OCI-LY1 (cell line): ENCODE data around the gene ABCC4.

Source experiments
- H2AFZ ChIP-seq: fragments of 200-600 bp; sonication (generic), shearing (Covaris generic); 2 replicates; pipeline ENCODE4 v1.6.0; 2014; ENCODE audit warnings: antibody characterized with exemption, mild to moderate bottlenecking, low read length
- H3F3A ChIP-seq: fragments of 200-600 bp; sonication (generic), shearing (Covaris generic); 2 replicates; pipeline ENCODE4 v1.6.0; 2014; ENCODE audit warnings: mild to moderate bottlenecking, antibody characterized with exemption, low read length, moderate library complexity; ENCODE audit not compliant: insufficient read depth
- H3K27ac ChIP-seq: fragments of 200-600 bp; sonication (generic); 2 replicates; pipeline ENCODE4 v1.5.1; 2014; ENCODE audit warnings: low read length, mixed run types, mild to moderate bottlenecking, low read depth; ENCODE audit not compliant: poor library complexity, severe bottlenecking
- H3K27me3 ChIP-seq: fragments of 200-600 bp; sonication (generic); 2 replicates; pipeline ENCODE4 v1.6.0; 2014; ENCODE audit warnings: antibody characterized with exemption, mild to moderate bottlenecking, low read length, moderate library complexity; ENCODE audit not compliant: insufficient read depth
- H3K36me3 ChIP-seq: fragments of 200-600 bp; sonication (generic); 2 replicates; pipeline ENCODE4 v1.6.1; 2014; ENCODE audit warnings: mild to moderate bottlenecking, antibody characterized with exemption, low read length, moderate library complexity, mixed read lengths; ENCODE audit not compliant: insufficient read depth
- H3K4me1 ChIP-seq: fragments of 200-600 bp; sonication (generic); 2 replicates; pipeline ENCODE4 v1.5.1; 2014; ENCODE audit warnings: mild to moderate bottlenecking, low read length, moderate library complexity; ENCODE audit not compliant: insufficient read depth, severe bottlenecking
- H3K4me2 ChIP-seq: fragments of 200-600 bp; sonication (generic), shearing (Covaris generic); 2 replicates; pipeline ENCODE4 v1.6.1; 2014; ENCODE audit warnings: low read length
- H3K4me3 ChIP-seq: fragments of 200-600 bp; sonication (generic); 2 replicates; pipeline ENCODE4 v1.5.1; 2014; ENCODE audit warnings: low read length, low read depth, mild to moderate bottlenecking, mixed read lengths; ENCODE audit not compliant: poor library complexity, severe bottlenecking
- H3K79me2 ChIP-seq: fragments of 200-600 bp; shearing (Covaris generic); 2 replicates; pipeline ENCODE4 v1.6.1; 2016; ENCODE audit warnings: mixed run types, low read length, mixed read lengths; ENCODE audit not compliant: insufficient read depth
- H3K9ac ChIP-seq: fragments of 200-600 bp; sonication (generic), shearing (Covaris generic); 2 replicates; pipeline ENCODE4 v1.6.1; 2014; ENCODE audit warnings: mild to moderate bottlenecking, low read length, mixed read lengths
- H3K9me2 ChIP-seq: fragments of 200-600 bp; sonication (generic), shearing (Covaris generic); 2 replicates; pipeline ENCODE4 v1.6.1; 2014; ENCODE audit warnings: low read depth, mild to moderate bottlenecking, low read length, mixed read lengths
- H3K9me3 ChIP-seq: fragments of 200-600 bp; shearing (Covaris generic); 2 replicates; pipeline ENCODE4 v1.6.1; 2014; ENCODE audit warnings: low read length, mixed read lengths
- H4K20me1 ChIP-seq: fragments of 200-600 bp; sonication (generic), shearing (Covaris generic); 2 replicates; pipeline ENCODE4 v1.6.0; 2016; ENCODE audit warnings: mild to moderate bottlenecking, low read length; ENCODE audit not compliant: insufficient read depth
- EZH2 ChIP-seq: fragments of 200-600 bp; sonication (generic), shearing (Covaris generic); IDR thresholded peaks from 2 replicates; pipeline ENCODE4 v1.8.0; 2017; ENCODE audit warnings: borderline replicate concordance, mixed run types, mild to moderate bottlenecking, antibody characterized with exemption, low read length, moderate library complexity, mixed read lengths
- TF ChIP-seq, protein P1 (sequence below): fragments of 200-600 bp; sonication (generic), shearing (Covaris generic); IDR thresholded peaks from 2 replicates; pipeline ENCODE4 v1.5.1; 2017; ENCODE audit warnings: mild to moderate bottlenecking, antibody characterized with exemption, low read length, moderate library complexity, mixed read lengths

Gene ABCC4, protein sequence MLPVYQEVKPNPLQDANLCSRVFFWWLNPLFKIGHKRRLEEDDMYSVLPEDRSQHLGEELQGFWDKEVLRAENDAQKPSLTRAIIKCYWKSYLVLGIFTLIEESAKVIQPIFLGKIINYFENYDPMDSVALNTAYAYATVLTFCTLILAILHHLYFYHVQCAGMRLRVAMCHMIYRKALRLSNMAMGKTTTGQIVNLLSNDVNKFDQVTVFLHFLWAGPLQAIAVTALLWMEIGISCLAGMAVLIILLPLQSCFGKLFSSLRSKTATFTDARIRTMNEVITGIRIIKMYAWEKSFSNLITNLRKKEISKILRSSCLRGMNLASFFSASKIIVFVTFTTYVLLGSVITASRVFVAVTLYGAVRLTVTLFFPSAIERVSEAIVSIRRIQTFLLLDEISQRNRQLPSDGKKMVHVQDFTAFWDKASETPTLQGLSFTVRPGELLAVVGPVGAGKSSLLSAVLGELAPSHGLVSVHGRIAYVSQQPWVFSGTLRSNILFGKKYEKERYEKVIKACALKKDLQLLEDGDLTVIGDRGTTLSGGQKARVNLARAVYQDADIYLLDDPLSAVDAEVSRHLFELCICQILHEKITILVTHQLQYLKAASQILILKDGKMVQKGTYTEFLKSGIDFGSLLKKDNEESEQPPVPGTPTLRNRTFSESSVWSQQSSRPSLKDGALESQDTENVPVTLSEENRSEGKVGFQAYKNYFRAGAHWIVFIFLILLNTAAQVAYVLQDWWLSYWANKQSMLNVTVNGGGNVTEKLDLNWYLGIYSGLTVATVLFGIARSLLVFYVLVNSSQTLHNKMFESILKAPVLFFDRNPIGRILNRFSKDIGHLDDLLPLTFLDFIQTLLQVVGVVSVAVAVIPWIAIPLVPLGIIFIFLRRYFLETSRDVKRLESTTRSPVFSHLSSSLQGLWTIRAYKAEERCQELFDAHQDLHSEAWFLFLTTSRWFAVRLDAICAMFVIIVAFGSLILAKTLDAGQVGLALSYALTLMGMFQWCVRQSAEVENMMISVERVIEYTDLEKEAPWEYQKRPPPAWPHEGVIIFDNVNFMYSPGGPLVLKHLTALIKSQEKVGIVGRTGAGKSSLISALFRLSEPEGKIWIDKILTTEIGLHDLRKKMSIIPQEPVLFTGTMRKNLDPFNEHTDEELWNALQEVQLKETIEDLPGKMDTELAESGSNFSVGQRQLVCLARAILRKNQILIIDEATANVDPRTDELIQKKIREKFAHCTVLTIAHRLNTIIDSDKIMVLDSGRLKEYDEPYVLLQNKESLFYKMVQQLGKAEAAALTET (N-terminal part only)

DNA sequence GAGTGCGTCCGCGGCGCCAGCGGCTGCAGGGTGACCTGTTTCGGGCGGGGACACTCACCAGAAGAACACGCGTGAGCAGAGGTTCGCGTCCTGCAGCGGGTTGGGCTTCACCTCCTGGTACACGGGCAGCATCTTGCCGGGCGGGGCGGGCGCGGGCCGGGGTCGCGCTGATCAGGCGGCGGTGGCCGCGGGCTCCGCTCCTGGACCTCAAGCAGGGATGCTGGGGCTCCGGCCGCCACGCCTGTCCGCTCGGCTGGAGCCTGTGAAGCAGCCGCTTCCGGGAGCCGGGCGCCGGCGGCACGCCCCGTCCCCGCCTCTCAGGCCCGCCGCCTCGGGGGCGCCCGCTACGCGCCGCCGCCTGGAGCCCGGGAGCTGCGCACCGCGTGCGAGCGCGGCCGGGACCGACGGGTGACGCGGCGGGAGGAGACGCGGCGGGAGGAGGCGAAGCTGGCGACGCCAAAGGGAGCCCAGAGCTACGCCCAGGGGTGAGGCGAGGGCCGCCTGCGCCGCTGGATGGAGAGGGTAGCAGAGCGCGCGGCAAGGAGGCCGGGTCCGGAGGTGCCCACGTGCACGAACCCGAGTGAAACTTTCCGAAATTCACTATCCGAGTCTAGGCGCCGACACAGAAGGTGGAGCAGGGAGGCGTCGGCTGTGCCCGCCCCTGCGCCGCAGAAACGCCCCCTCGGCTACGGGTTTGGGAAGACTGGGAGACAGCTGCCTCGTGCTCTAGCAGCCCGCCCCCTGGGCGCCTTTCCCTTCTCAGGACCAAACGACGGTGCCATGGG is at the start of gene ABCC4:
Gene ABCC4, minus strand, starts transcription at position 269 of the 785 bp plus-strand sequence. Its CDS starts 137 bp downstream, at position 132.
- Histone ChIP-seq H3K9ac (peak within 1 kb of the TSS; percentile 92), H4K20me1 (no peaks in the 10 kb centered on the region), H3K27ac (peak within 1 kb of the TSS; percentile 0), H3K36me3 (no peaks in the 10 kb centered on the region; the same call in 1 of the 2 replicates), H3K9me3 (no peaks in the 10 kb centered on the region), H3K4me1 (peaks cover 28% of the 10 kb centered on the region), H3F3A (no peaks in the 10 kb centered on the region), H2AFZ (peak within 1 kb of the TSS; percentile 84), H3K4me3 (peak within 1 kb of the TSS; percentile 92), H3K27me3 (no peaks in the 10 kb centered on the region), H3K9me2 (no peaks in the 10 kb centered on the region), H3K4me2 (peak within 1 kb of the TSS; percentile 98), H3K79me2 (peaks cover 19% of the 10 kb centered on the region)
- TF ChIP-seq, protein P1, sequence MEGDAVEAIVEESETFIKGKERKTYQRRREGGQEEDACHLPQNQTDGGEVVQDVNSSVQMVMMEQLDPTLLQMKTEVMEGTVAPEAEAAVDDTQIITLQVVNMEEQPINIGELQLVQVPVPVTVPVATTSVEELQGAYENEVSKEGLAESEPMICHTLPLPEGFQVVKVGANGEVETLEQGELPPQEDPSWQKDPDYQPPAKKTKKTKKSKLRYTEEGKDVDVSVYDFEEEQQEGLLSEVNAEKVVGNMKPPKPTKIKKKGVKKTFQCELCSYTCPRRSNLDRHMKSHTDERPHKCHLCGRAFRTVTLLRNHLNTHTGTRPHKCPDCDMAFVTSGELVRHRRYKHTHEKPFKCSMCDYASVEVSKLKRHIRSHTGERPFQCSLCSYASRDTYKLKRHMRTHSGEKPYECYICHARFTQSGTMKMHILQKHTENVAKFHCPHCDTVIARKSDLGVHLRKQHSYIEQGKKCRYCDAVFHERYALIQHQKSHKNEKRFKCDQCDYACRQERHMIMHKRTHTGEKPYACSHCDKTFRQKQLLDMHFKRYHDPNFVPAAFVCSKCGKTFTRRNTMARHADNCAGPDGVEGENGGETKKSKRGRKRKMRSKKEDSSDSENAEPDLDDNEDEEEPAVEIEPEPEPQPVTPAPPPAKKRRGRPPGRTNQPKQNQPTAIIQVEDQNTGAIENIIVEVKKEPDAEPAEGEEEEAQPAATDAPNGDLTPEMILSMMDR: no peak
- TF ChIP-seq EZH2: no peak

DNA sequence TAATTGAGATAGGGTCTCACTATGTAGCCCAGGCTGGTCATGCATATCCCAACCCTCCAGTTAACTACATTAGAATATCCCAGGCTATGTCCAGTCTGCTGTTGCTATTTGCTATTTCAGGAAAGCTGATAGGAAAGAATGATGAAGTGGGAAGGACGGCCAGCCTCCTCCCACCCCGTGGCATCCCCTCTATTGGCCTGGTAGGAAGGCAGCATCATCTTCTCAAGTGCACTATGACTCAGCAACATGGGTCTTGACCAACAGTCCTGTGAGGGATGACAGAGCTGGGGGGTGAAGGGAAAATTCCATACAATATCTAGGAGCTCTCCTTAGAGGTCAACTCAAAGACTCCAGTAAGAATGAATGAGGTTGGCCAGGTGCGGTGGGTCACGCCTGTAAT is 48.0 kb upstream of the ABCC4 start:
- Histone ChIP-seq H3K4me3 (no peak overlapping the region), H3K4me1 (no peaks in the 10 kb centered on the region), H2AFZ (no peak overlapping the region), H3K9me3 (no peaks in the 10 kb centered on the region), H3K4me2 (no peak overlapping the region), H3K9ac (no peak overlapping the region), H4K20me1 (no peaks in the 10 kb centered on the region), H3K27ac (no peak overlapping the region), H3K79me2 (no peaks in the 10 kb centered on the region), H3K36me3 (no peaks in the 10 kb centered on the region), H3K9me2 (no peaks in the 10 kb centered on the region), H3F3A (no peaks in the 10 kb centered on the region), H3K27me3 (no peaks in the 10 kb centered on the region)
- TF ChIP-seq, protein P1: no peak
- TF ChIP-seq EZH2: no peak

DNA sequence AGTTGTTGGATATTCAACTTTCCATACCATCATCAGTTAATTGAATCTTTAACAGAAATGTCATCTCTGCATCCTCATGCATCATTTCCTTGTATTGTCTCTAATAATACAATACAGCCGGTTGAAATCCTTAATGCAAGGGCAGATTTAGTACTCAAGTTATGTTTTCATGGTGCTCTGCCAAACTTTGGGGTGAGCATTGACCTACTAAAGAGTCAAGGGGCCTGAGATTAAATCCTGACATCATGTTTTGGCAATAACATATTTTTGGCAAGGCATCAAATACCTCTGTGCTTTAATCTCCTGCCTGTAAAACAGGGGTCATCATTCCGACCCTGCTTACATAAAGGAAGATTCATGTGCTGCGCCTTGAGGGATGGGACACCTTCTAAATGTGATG is 42.7 kb upstream of the ABCC4 start:
- Histone ChIP-seq H3K36me3 (no peaks in the 10 kb centered on the region), H3K27ac (no peak overlapping the region), H3K9ac (no peak overlapping the region), H3K4me3 (no peak overlapping the region), H3K9me2 (no peaks in the 10 kb centered on the region), H3K4me1 (no peaks in the 10 kb centered on the region), H3K4me2 (no peak overlapping the region), H2AFZ (no peak overlapping the region), H4K20me1 (no peaks in the 10 kb centered on the region), H3F3A (no peaks in the 10 kb centered on the region), H3K79me2 (no peaks in the 10 kb centered on the region), H3K27me3 (0 out of 2 replicates have a peak, but pooled peaks cover 3% of the 10 kb centered on the region), H3K9me3 (no peaks in the 10 kb centered on the region)
- TF ChIP-seq, protein P1: no peak
- no peak for TF ChIP-seq EZH2
